Effector CD4-positive, alpha-beta T cell (primary cell): ENCODE results near the gene RNF32.
"Not testable (repeated sequence)": the region's sequence is repeated elsewhere in the genome, so short reads cannot be mapped to it uniquely, and the experiment has no call there.

Experiments
- DNase-seq: peaks from one replicate; pipeline ENCODE4 v3.0.0-alpha.2; 2020

Gene RNF32

DNA sequence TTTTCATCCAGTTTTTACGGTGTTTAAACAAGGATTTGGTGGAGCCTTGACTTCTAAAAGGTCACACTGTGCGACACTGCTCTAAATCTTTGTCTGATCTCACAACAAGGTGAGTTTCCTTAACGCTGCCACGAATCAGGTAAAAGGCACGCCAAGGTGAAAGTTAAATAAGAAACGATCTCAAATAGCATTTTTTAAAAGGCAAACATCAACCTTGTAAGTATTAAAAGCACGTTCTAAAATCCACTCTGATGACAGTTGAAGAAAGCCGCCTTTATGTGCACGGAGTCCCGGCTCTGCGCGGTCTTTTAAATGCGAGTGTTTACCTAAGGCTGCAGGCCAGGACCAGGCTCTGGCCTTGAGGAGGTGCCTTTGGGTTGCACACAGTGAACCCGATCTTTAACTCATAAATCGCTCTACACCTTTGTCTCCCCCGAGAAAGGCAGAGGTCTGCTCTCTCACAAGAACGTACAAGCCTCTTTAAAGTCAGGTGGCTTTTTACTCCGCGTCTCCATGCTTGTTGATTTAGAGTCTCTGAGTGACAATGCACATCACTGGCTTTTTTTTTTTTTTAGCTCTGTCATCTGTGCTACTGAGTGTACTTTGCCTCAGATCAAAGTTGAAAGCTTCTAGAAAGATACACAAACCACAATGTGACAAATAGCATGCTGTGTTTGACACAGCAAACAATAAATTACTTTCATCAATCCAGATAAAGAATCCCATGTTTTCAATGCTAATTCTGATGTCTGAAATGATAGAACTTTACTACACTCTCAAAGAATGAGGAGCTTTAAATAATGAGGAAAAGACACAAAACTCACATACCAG is 25.9 kb upstream of the RNF32 start:
- DNase-seq = no peak

DNA sequence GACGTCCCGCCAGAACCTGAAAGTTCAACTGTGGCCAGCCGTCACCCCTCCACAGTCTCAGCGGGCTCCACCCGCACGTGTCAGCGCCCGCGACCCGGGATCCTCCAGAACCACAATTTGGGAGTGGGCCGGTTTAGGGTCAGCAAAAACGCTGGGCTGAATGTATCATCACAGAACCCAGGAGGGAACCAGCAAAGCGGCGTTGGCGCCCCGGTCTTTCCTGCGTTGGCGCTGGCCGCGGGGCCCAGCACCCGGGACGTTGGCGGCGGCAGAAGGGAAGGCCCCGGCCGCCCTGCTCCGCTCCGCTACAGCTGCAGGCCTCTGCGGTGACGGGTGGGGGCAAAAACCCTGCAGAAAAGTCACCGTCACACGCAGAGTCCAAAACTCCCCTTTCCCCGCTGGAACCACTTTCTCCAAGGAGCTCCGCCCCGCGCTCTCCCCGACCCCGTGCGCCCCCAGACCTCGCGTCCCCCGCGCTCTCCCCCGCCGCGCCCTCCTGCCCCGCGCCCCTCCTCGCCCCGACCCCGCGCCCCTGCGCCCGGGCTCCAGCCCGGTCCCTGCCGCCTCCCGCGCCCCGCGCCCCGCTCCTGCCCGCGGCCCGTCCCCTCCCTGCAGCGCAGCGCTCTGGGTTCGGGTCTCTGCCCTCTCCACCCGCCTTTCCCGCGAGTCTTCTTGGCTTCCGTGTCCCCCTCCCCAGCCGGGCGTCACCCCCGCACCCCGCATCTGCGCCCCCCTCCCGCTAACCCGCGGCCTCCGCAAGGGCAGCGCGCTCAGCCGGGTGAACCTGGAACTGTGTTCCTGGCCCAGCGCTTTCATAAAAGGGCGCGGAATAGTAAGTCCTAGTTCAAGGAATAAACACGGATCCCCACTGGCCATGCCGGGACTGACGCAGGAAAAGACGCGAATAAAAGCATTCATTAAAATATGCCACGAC is 24.0 kb upstream of the RNF32 start:
- no peak for DNase-seq

DNA sequence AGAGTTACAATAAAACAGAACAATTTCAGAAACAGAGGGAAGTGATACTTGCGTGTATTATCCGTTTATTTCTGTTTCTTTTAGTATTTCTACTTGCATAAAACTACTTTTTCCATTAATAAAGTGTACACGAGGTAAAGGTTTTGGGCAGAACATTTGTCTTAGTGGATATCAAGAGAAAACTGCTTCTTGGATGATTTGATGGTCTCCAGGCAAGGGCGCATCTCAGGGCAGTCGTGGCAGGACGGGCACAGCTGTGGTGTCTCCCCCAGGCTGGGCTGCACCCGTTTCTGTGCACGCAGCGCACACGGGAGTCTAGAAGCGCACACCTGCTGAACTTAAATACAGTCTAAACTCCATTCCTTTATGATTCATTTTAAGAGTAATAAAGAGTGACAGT is 23.4 kb upstream of the RNF32 start:
- no peak for DNase-seq

DNA sequence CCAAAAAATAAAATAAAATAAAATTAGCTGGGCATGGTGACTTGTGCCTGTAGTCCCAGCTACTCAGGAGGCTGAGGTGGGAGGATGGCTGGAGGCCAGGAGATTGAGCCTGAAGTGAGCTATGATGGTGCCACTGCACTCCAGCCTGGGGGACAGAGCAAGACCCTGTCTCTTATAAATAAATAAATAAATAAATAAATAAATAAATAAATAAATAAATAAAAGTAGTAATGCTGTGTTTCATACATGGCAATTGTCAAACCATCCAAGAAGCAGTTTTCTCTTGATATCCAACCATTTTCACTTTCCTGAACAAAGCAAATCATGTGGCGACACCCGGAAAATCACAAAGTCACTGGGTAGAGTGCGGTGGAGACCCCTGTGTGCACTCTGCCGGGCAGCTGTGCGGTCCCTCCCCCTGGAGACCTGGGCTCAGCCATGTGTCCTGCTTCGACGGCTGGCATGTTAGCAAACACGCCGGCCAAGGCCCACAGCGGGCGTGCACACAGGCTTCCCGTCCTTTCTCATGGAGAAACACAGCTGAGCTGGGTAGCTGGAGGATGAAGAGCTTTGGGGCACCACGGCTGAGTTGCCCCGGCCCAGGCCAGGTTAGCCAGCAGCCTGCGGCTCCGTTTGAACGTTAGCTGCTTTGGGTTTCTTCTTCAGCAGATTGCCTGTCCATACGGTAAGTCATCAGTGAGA is 22.3 kb upstream of the RNF32 start:
- DNase-seq = no peak

DNA sequence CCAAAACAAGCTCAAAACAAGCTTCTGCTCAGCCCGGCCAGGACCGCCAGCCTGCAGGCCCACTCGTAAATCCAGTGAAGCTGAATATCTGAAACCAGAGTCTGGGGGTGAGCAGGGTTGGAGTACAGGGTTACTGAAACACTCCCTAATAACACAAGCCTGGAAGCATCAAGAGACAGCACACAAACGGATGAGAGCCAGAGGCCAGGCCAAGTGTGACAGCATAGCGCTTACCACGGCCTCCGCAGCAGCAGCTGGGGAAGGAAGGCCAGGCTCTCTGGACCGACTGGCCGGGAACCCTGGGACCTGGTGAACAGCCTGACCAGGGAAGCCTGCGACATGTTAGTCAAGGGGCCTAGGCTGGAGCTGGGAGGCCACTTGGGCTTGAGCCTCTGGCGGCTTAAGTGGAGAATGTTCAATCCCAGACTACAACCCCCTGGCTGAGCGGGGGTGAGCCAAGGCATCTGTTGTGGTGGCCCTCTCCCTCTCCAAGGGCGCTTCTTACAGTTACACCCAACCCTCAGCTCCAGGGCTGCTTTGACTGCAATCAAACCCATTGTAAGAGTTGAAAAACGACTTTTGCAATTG is 21.7 kb upstream of the RNF32 start:
- no peak for DNase-seq

DNA sequence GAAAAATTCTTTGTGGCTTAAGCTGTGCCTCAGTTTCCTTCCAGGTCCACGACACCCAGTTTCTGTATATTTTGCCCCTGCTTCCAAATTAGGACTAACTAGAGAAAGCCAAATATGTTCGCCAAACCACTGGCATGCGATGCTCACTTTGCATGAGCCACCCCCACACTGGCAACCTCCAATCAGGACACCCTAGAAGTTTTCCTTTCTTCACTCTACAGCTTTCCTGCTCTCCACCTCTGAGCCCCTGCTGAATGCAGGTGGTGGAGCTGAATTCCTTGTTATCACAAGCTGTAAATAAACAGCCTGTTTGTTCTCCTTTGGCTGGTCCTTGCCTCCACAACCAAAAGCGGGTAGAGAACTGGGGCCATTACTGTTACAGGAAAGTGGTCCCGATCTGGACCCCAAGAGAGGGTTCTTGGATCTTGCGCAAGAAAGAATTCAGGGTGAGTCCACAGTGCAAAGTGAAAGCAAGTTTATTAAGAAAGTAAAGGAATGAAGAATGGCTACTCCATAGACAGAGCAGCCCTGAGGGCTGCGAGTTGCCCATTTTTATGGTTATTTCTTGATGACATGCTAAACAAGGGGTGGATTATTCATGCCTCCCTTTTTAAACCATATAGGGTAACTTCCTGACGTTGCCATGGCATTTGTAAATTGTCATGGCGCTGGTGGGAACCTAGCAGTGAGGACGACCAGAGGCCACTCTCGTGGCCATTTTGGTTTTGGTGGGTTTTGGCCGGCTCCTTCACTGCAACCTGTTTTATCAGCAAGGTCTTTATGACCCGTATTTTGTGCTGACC is 20.9 kb upstream of the RNF32 start:
- not testable (repeated sequence) for DNase-seq

DNA sequence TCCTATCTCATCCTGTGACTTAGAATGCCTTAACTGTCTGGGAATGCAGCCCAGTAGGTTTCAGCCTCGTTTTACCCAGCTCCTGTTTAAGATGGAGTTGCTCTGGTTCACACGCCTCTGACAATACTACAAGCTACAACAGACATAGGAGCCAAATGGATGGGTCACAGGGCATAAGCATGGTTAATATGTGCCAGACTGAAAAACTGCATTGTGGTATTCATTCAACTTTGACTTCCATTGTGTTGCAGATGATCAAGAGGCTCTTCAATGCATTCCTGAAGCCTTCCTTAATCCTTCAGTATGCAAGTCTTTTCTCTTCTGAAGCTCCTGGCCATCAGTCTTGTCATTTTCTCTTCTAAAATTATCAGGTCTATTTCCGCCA is 20.3 kb upstream of the RNF32 start:
- DNase-seq = no peak

DNA sequence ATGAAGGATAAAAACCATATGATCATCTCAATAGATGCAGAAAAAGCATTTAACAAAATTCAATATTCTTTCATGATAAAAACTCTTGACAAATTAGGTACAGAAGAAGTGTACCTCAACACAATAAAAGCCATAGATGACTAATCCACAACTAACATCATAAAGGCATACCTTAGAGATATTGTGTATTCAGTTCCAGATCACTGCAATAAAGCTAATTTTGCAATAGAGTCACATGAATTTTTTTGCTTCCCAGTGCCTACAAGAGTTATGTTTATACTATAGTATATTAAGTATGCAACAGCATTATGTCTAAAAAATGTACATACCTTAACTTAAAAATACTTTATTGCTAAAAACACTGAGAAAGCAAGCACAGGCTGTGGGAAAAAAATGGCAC is 18.9 kb upstream of the RNF32 start:
- DNase-seq = no peak

DNA sequence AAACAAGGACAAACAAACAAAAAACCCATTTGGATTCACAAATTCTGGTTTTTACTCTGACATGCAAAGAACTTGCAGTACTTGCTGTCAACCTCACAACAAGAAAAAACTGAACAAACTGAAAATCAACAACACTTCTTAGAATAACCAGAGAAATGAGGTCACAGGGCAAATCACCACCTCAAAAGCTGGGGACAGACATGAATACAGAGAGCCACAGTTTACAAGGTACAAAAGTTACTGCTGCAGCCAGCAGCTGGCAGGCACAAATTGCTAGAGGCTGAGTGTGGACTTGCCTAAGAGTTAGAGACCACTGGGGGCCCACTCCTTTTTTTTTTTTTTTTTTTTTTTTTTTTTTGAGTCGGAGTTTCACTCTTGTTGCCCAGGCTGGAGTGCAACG is 15.0 kb upstream of the RNF32 start:
- DNase-seq = no peak

DNA sequence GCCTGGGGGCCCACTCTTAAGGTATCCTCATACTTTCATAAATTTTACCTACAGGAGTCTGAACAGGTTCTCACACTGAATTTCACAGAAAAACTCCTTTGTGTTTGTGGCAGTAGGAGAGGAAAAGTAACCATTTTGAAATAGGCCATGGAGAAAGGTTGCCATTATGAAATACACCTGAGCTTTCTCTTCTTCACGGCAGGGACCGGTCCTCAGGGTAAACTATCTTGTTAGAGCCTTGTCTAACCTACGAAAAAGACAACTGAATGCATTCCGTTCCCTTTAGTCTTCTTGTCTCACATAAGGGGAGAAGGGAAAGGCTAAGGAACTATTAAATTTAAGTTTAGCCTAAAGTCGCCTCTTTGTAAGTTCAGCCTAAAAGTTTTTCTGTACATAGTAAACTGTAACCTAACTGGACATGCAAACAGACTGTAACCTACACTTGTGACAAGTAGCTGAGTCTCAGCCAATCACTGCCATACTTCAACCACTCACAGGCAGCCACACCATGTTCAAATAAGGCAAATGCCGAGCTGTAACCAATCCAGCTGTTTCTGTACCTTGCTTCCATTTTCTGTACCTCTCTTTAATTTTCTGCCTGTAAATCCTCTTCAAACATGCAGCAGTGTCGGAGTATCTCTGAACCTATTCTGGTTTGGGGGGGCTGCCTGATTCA is 14.2 kb upstream of the RNF32 start:
- DNase-seq = no peak

DNA sequence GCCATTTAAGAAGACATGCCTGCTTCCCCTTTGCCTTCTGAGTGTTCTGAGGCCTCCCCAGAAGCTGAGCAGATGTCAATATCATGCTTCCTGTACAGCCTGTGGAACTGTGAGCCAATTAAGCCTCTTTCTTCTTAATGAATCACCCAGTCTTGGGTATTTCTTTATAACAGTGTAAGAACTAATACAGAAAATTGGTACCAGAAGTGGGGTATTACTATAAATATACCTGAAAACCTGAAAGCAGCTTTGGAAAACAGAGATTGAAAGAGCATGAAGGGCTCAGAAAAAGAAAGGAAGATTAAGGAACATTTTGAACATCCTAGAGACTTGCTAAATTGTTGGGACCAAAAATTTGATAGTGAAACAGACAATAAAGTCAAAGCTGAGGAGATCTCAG is 12.0 kb upstream of the RNF32 start:
- no peak for DNase-seq

DNA sequence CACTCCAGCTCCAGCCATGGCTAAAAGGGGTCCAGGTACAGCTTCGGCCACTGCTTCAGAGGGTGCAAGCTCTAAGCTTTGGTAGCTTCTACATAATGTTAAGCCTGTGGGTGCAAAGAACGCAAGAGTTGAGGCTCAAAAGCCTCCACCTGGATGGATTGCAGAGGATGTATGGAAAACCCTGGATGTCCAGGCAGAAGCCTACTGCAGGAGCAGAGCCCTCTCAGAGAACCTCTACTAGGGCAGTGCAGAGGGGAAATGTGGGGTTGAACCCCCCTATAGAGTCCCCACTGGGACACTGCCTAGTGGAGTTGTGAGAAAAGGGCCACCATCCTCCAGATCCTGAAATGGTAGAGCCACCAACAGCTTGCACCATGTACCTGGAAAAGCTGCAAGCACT is 10.7 kb upstream of the RNF32 start:
- DNase-seq = no peak

DNA sequence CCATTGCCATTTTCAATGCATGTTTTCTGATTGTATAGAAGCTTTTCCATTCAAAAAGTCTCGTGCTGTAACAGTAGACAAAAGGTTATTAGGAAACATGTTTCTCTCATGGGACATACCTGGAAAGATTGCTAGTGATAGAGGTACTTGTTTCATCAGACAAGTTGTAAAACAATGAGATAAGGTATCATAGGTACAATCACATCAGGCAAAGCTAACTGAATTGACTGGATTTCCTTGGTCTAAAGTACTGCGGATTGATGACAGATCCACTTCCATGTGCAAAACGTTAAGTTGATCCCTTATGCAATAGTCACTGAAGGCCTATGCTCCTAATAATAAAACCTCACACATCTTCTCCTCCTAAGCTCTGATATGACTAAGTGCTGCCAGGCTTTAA is 6.5 kb upstream of the RNF32 start:
- no peak for DNase-seq

DNA sequence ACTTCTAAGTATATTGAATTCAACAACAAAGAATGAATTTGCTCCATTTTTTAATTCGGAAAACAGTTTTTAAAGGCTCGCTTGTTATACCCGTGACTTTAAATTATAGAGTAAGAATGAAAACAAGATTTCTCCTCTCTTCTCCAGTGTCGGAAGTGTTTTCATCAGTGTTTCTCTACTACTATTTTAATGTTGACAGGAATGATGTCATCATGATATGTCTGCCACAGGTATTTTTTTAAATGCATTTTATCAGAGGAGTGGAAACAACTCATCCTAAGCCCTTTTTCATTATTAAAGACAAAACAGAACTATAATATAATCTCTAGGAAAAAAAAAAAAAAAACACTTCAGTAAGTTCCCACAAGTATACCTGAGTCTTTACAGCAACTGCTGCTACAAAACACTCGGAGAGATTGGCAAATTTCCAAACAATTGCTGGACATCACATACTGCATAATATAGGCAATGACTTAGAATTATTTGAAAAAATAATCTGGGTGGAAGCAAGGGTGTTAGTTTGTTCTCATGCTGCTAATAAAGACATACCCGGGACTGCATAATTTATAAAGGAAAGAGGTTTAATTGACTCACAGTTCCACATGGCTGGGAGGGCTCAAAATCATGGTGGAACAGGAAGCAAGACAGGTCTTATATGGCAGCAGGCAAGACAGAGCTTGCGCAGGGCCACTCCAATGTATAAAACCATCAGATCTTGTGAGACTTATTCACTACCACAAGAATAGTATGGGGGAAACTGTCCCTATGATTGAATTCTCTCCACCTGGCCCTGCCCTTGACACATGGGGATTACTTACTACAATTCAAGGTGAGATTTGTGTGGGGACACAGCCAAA is 4.8 kb upstream of the RNF32 start:
- DNase-seq = no peak

DNA sequence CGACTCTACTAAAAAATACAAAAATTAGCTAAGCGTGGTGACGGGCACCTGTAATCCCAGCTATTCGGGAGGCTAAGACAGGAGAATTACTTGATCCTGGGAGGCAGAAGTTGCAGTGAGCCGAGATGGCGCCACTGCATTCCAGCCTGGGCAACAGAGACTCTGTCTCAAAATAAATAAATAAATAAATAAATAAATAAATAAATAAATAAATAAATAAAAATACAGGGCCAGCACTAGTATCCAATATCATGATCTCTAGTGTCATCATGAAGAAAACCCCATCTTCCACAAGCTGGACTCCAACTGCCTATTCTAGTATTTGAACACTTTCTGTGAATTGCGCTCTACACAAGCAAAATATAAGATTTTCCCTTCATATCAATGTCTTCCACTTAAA is 3.5 kb upstream of the RNF32 start:
- DNase-seq = not testable (repeated sequence)

DNA sequence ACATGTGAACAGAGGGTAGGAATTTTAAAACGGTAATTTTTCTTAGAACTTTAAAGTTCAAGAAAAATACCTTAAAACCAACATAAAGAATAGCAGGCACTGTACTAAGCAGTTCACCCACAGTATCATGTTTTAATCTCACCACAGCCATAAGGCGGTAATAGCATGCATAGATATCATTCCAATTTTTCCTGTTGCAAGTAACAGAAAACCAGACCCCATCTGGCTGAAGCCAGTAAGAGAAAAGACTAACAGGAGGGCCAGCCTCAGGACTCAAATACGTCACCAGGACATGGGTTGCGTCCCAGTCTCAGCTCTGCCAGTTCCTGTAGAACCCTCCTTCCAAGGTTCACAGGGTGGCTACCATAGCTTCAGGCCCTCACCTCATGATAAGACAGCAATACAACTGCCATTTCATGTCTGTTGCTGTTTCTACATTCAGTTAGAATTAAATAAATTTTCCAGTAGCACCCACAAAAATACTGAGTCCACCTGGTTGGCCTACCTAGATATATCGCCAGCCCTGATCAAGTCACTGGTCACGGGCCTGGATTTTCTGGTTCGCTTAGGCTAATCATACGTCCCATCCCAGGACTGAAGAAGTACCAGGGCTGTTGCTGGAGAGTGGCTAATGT is 2.0 kb upstream of the RNF32 start:
- no peak for DNase-seq

DNA sequence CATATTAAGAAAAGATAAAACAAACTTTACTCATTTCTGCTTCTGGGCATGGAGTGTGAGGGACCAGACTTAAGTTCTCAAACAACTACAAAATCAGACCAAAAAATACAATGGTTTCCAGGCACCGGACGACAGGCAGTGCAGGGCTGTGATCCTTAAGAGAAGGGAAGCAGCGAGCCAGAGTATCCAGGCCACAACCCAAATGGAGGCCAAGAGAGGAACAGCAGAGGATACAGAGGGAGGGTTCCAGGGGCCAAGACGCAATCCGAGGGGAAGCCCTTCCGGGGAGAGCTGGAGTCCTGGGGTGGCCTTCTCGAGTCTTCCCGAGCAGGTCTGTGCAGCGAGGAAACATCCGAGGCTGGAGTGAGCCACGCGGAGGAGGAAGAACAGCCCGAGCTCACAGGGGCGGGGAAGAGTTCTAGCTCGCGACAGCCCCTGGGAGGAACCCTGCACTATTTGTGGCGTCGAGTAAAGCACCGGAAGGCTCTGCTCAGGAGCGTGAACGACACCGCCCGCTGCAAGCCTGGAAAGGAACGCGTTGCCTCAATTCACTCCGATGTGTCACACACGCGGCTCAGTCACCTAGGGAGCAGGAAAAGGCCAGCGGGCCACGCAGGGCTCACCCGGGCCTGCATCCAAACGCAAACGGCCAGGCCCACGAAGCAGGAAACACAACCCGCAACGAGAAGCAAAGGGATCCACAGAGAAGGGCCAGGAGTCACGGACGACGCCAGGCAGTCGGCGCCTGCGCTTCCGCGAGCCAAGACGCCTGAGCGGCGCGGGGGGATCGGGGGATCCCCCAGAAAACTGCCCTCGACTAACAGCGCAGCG is 933 bp upstream of the RNF32 start:
- peak; percentile 4 for DNase-seq

DNA sequence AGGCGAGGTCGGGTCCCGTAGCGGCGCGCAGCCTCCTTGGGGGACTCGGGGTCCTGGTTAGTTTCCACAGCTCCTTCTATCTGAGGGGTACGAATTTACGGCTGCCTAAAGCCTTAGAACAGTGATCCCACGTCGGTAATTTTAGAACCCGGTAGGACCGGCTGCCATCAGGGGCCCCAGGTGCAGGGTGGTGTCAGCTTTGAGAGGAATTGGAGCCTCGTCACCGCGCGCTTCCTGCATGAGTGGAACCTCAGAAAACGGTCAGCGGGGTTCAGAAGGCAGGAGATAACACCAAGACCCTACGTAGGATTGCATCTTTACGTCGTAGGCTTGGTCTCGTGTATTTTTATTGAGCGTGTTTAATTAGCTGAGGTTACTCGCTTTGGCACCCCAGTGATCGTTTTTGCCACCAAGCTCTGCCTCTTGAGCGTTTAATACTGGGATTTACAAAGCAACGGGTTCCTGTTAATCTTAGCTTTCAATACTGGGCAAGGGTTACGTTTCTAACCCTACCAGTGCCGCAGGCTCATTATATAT is 443 bp downstream of the RNF32 start:
- peak; percentile 16 for DNase-seq
